OCI-LY7 (cell line): ENCODE measurements around the gene RCSD1.

Source experiments
- CTCF ChIP-seq: fragments of 200-600 bp; sonication (generic); conservative IDR thresholded peaks from 2 replicates; pipeline ENCODE4 v1.5.1; 2014; ENCODE audit warnings: mild to moderate bottlenecking, antibody characterized with exemption, low read length, moderate library complexity, mixed read lengths
- EZH2phosphoT487 ChIP-seq: fragments of 200-600 bp; sonication (generic); IDR thresholded peaks from 2 replicates; pipeline ENCODE4 v1.6.1; 2018; ENCODE audit warnings: low read depth, borderline replicate concordance, mild to moderate bottlenecking, mixed run types, antibody characterized with exemption, low read length, moderate library complexity, mixed read lengths

GRCh38 chr1:167628741-167629515 lies 1.1 kb upstream of the RCSD1 start:
- no peak for TF ChIP-seq CTCF
- TF ChIP-seq EZH2phosphoT487: no peak
